Thyroid gland (tissue), 4 donors: ENCODE measurements around the gene FAIM.

ENCODE experiments used
- CTCF ChIP-seq, 6 experiments: fragments of 200-600 bp in 3 of 6; fragments of 450-650 bp in 3 of 6; sonication (generic) in 3 of 6; IDR thresholded peaks; one replicate each; pipeline ENCODE4 v1.5.1; 2016 to 2019; ENCODE audit warnings: antibody characterized with exemption in 6 of 6, mild to moderate bottlenecking in 2 of 6, inconsistent platforms in 1 of 6, moderate library complexity in 1 of 6
- POLR2A ChIP-seq, 2 donors: fragments of 450-650 bp; IDR thresholded peaks; one replicate each; pipeline ENCODE4 v1.6.1; 2017; ENCODE audit warnings: antibody characterized with exemption in 2 of 2, mild to moderate bottlenecking in 2 of 2, moderate library complexity in 1 of 2

- TF ChIP-seq POLR2A (IDR thresholded peaks at IDR 0.05): no peak
- TF ChIP-seq CTCF (IDR thresholded peaks at IDR 0.05): no peak
Observed at GRCh38 chr3:138559134-138559533, 49.4 kb upstream of the FAIM start.
